ENCODE data around the gene SPAG5. TPM values are rescaled to one million over a fixed set of nuclear protein-coding genes. Genes with fewer than 3 reads are reported as not detected.
"Not testable (repeated sequence)": the region's sequence is repeated elsewhere in the genome, so short reads cannot be mapped to it uniquely, and the experiment has no call there.

The SPAG5 gene
- total RNA-seq, 1 donor from 2014 or later = 81.9 TPM

DNA sequence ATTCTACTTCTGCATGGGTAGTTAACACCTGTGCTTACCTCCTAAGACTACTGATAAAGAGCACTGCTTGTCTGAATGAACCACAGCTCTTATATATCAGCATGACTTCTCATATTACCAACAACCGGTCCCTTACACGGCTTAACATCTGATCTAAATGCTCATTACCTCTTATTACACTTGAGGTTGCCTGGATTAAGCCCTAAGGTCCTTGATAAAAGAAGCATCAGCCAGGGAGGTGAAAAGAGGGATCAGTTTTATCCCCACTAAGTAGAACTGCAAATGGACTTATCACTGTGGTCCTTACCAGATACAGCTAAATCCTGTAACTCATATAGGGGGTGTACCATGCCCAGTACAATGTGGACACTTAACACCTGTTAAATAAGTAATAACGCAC is 23.4 kb upstream of the SPAG5 start:
- peaks cover 65% of the 10 kb centered on the region for H3K36me3 Mint-ChIP-seq (ENCODE audit: low read depth)
- H3K4me3 Mint-ChIP-seq = no peak overlapping the region
- intact Hi-C loops (cut with micrococcal nuclease) = no loop called here
- H3K27me3 Mint-ChIP-seq (ENCODE audit: insufficient read depth) = no peaks in the 10 kb centered on the region
- H3K4me1 Mint-ChIP-seq (ENCODE audit: low read depth) = peaks cover 19% of the 10 kb centered on the region
- no peak for DNase-seq (ENCODE audit: low spot score)
- H3K27ac Mint-ChIP-seq = no peak overlapping the region
- no peaks in the 10 kb centered on the region for H3K9me3 Mint-ChIP-seq

DNA sequence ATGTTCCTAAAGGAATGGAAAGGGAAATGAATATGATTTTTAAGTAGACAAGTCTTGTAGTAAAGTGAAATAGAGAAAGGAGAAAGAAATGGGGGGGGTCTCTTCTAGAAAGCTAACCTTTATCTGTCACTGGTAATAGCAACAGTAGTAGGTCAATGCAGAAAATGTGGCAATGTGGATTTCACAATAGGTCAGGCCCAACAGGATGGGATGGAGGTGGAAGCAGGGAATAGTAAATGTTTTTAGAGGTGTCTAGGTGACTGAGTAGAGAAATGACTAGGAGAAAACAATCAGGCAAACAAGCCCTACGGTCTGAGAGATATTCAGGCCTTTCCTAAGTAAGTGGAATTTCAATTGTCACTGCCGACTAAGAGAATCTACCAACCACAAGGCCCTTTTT is 21.2 kb upstream of the SPAG5 start:
- H3K9me3 Mint-ChIP-seq = no peaks in the 10 kb centered on the region
- H3K27ac Mint-ChIP-seq = no peak overlapping the region
- peaks cover 69% of the 10 kb centered on the region for H3K36me3 Mint-ChIP-seq (ENCODE audit: low read depth)
- no peaks in the 10 kb centered on the region for H3K27me3 Mint-ChIP-seq (ENCODE audit: insufficient read depth)
- no peak for DNase-seq (ENCODE audit: low spot score)
- intact Hi-C loops (cut with micrococcal nuclease) = no loop called here
- peaks cover 10% of the 10 kb centered on the region for H3K4me1 Mint-ChIP-seq (ENCODE audit: low read depth)
- H3K4me3 Mint-ChIP-seq = no peak overlapping the region

DNA sequence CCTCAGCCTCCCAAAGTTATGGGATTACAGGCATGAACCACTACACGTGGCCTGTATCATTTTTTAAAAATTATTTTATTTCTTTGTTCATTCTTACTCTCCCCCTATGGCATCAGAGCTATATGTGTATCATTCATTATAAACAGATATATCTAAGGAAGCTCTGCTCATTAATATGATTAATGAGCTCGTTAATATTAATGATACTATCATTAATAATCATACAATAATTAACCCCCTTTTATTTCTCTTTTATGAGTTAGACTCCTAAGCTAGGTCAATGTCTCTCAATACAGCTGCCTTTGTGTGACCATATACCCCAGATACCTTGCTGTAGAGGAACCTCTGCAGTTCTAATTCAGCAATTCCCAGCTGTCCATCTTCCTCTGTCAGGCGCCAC is 19.6 kb upstream of the SPAG5 start:
- Mint-ChIP-seq H3K4me1 (ENCODE audit: low read depth) (peaks cover 10% of the 10 kb centered on the region), H3K27ac (no peak overlapping the region), H3K9me3 (no peaks in the 10 kb centered on the region), H3K36me3 (ENCODE audit: low read depth) (peaks cover 66% of the 10 kb centered on the region), H3K4me3 (no peak overlapping the region), H3K27me3 (ENCODE audit: insufficient read depth) (no peaks in the 10 kb centered on the region)
- no peak for DNase-seq (ENCODE audit: low spot score)
- intact Hi-C loops (cut with micrococcal nuclease) = no loop called here

- no peak for DNase-seq (ENCODE audit: low spot score)
- Mint-ChIP-seq H3K4me1 (ENCODE audit: low read depth) (peaks cover under 1% of the 10 kb centered on the region), H3K36me3 (ENCODE audit: low read depth) (peaks cover 66% of the 10 kb centered on the region), H3K4me3 (no peak overlapping the region), H3K27ac (no peak overlapping the region), H3K27me3 (ENCODE audit: insufficient read depth) (no peaks in the 10 kb centered on the region), H3K9me3 (no peaks in the 10 kb centered on the region)
- intact Hi-C loops (cut with micrococcal nuclease) = no loop called here
Observed at GRCh38 chr17:28616281-28616680, 17.5 kb upstream of the SPAG5 start.

DNA sequence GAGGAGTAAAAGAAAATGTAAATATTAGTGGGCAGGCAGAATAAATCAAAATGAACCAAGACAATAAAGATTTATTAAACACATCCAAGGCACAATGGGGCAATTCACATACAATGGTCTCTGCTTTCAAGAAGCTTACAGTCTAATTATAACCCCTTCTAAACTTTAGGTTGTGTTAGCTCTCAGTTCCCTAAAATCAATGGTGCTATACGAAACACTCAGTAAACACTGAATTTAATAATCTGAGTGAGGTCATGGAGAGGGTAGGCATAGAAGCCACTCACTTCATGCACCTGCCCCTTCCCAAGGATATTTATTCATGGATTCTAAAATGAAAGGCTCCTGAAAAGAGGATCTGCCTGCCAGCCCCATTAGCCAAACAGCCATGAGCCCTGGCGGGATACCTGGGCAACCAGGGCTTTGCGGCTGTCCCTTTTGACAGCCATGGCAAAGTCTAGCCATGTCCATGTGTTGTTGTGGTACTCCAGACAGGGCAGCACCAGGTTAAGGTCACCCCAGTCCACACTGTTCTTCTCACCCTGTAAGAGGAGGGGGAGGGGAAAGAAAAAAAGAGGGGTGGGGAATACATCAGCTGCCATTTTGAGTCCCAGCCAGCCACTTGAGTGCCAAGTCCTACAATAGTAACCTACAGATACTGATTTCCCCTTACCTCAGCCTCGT is 16.6 kb upstream of the SPAG5 start:
- Mint-ChIP-seq H3K9me3 (no peaks in the 10 kb centered on the region), H3K36me3 (ENCODE audit: low read depth) (peaks cover 64% of the 10 kb centered on the region), H3K27me3 (ENCODE audit: insufficient read depth) (no peaks in the 10 kb centered on the region), H3K4me3 (no peak overlapping the region), H3K27ac (no peak overlapping the region), H3K4me1 (ENCODE audit: low read depth) (no peaks in the 10 kb centered on the region)
- DNase-seq (ENCODE audit: low spot score) = no peak
- intact Hi-C loops (cut with micrococcal nuclease) = no loop called here

DNA sequence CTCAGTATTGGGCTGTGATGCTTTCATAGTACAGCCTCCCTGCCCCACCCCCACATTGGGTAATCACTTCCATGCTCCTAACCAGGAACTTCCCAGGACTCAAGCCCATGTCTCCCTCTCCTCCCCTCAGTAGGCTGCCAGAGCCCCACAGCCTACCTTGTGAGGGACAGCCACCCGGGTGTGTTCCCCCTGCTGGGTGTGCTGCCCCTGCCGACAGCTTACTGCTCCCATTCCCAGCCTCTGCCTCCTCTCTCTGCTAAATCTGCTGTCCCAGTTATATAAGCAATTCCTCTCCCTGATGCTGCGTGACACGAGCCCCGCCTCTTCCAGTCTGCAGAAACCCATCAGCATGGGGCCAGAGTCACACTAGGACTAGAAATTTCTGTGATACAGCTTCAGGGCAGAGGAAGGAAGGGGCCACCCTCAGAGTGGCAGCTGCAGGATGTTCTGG is 15.1 kb upstream of the SPAG5 start, which contains the start of gene RSKR:
TSS of gene RSKR (minus strand) at position 255 of the 451 bp plus-strand sequence. CDS start at position 231, 24 bp downstream.
- Mint-ChIP-seq H3K27me3 (ENCODE audit: insufficient read depth) (no peaks in the 10 kb centered on the region), H3K27ac (no peak within 1 kb of the TSS), H3K4me1 (ENCODE audit: low read depth) (no peaks in the 10 kb centered on the region), H3K36me3 (ENCODE audit: low read depth) (peaks cover 61% of the 10 kb centered on the region), H3K9me3 (no peaks in the 10 kb centered on the region), H3K4me3 (no peak within 1 kb of the TSS)
- intact Hi-C loops (cut with micrococcal nuclease) = loop anchor here (1.0 to 5.0 kb wide), 3 partner anchors 15 to 120 kb away; partner anchors contain the start of gene SPAG5
- no peak for DNase-seq (ENCODE audit: low spot score)

GRCh38 chr17:28612936-28613872 is 14.4 kb upstream of the SPAG5 start:
- no peak overlapping the region for H3K27ac Mint-ChIP-seq
- H3K4me1 Mint-ChIP-seq (ENCODE audit: low read depth) = no peaks in the 10 kb centered on the region
- H3K36me3 Mint-ChIP-seq (ENCODE audit: low read depth) = peaks cover 55% of the 10 kb centered on the region
- no peaks in the 10 kb centered on the region for H3K27me3 Mint-ChIP-seq (ENCODE audit: insufficient read depth)
- intact Hi-C loops (cut with micrococcal nuclease) = loop anchor here (1.0 to 5.0 kb wide), 3 partner anchors 14 to 119 kb away; partner anchors contain the start of gene SPAG5
- H3K9me3 Mint-ChIP-seq = no peaks in the 10 kb centered on the region
- DNase-seq (ENCODE audit: low spot score) = peak; percentile 4
- no peak overlapping the region for H3K4me3 Mint-ChIP-seq

GRCh38 chr17:28612531-28612930 is 13.7 kb upstream of the SPAG5 start:
- Mint-ChIP-seq H3K9me3 (no peaks in the 10 kb centered on the region), H3K4me3 (no peak overlapping the region), H3K36me3 (ENCODE audit: low read depth) (peaks cover 54% of the 10 kb centered on the region), H3K4me1 (ENCODE audit: low read depth) (no peaks in the 10 kb centered on the region), H3K27me3 (ENCODE audit: insufficient read depth) (no peaks in the 10 kb centered on the region), H3K27ac (no peak overlapping the region)
- no peak for DNase-seq (ENCODE audit: low spot score)
- intact Hi-C loops (cut with micrococcal nuclease) = loop anchor here (2.0 to 5.0 kb wide), 2 partner anchors 14 to 65 kb away; partner anchors contain the start of gene SPAG5

- no peak overlapping the region for H3K27ac Mint-ChIP-seq
- H3K27me3 Mint-ChIP-seq (ENCODE audit: insufficient read depth) = no peaks in the 10 kb centered on the region
- no peak for DNase-seq (ENCODE audit: low spot score)
- H3K36me3 Mint-ChIP-seq (ENCODE audit: low read depth) = peaks cover 39% of the 10 kb centered on the region
- H3K4me1 Mint-ChIP-seq (ENCODE audit: low read depth) = no peaks in the 10 kb centered on the region
- H3K4me3 Mint-ChIP-seq = no peak overlapping the region
- intact Hi-C loops (cut with micrococcal nuclease) = loop anchor here (5.0 kb wide), 1 partner anchor 63 kb away; no protein-coding TSS in a partner anchor
- no peaks in the 10 kb centered on the region for H3K9me3 Mint-ChIP-seq
Observed at GRCh38 chr17:28610376-28610775, 11.6 kb upstream of the SPAG5 start.

DNA sequence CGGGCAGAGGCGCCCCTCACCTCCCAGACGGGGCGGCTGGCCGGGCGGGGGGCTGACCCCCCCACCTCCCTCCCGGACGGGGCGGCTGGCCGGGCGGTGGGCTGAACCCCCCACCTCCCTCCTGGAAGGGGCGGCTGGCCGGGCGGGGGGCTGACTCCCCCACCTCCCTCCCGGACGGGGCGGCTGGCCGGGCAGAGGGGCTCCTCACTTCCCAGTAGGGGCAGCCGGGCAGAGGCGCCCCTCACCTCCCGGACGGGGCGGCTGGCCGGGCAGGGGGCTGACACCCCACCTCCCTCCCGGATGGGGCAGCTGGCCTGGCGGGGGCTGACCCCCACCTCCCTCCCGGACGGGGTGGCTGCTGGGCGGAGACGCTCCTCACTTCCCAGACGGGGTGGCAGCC is 5.2 kb upstream of the SPAG5 start:
- H3K27me3 Mint-ChIP-seq (ENCODE audit: insufficient read depth); H3K36me3 Mint-ChIP-seq (ENCODE audit: low read depth); H3K27ac Mint-ChIP-seq; H3K4me1 Mint-ChIP-seq (ENCODE audit: low read depth); DNase-seq (ENCODE audit: low spot score); H3K4me3 Mint-ChIP-seq; H3K9me3 Mint-ChIP-seq; intact Hi-C loops (cut with micrococcal nuclease): not testable (repeated sequence)

- H3K36me3 Mint-ChIP-seq (ENCODE audit: low read depth) = peaks cover 7% of the 10 kb centered on the region
- H3K4me3 Mint-ChIP-seq = peak overlapping the region; percentile 96
- H3K4me1 Mint-ChIP-seq (ENCODE audit: low read depth) = peaks cover 26% of the 10 kb centered on the region
- peak; percentile 49 for DNase-seq (ENCODE audit: low spot score)
- intact Hi-C loops (cut with micrococcal nuclease) = loop anchor here (1.0 to 5.0 kb wide), 11 partner anchors 13 to 353 kb away; partner anchors contain the start of genes BLTP2, IFT20, PHF12 and PIGS
- no peaks in the 10 kb centered on the region for H3K27me3 Mint-ChIP-seq (ENCODE audit: insufficient read depth)
- H3K27ac Mint-ChIP-seq = peak overlapping the region; percentile 98
- no peaks in the 10 kb centered on the region for H3K9me3 Mint-ChIP-seq
Observed at GRCh38 chr17:28599311-28600184, 723 bp upstream of the SPAG5 start.

GRCh38 chr17:28598389-28598788 is 436 bp downstream of the SPAG5 start:
- peak overlapping the region; percentile 96 for H3K4me3 Mint-ChIP-seq
- H3K4me1 Mint-ChIP-seq (ENCODE audit: low read depth) = peaks cover 26% of the 10 kb centered on the region
- peak overlapping the region; percentile 98 for H3K27ac Mint-ChIP-seq
- intact Hi-C loops (cut with micrococcal nuclease) = loop anchor here (1.0 to 5.0 kb wide), 7 partner anchors 14 to 354 kb away; partner anchors contain the start of genes IFT20, PHF12, RPL23A and SARM1
- H3K27me3 Mint-ChIP-seq (ENCODE audit: insufficient read depth) = no peaks in the 10 kb centered on the region
- peaks cover 8% of the 10 kb centered on the region for H3K36me3 Mint-ChIP-seq (ENCODE audit: low read depth)
- no peak for DNase-seq (ENCODE audit: low spot score)
- H3K9me3 Mint-ChIP-seq = no peaks in the 10 kb centered on the region

All from activated T-helper 1 cell treated with anti-CD3 and anti-CD28 coated beads, Interleukin-12 subunit alpha, Interleukin-12 subunit beta, Interleukin-2, Interleukin-4 antibody, amounts not matched to agents 30 ng/mL and 10 ng/mL and 1 ng/mL, durations not matched to agents 14 hours and 24 hours and 36 hours (primary cell).